ENCODE data around the gene GRAP2. TPM values are rescaled to one million over a fixed set of nuclear protein-coding genes. Genes with fewer than 3 reads are reported as not detected.

The GRAP2 gene
- total and polyA plus RNA-seq, 2 of the 8 experiments (the other 6 are each of a cell fraction or from before 2014, with no cell fraction given): 0.08 TPM; not detected in 1

DNA sequence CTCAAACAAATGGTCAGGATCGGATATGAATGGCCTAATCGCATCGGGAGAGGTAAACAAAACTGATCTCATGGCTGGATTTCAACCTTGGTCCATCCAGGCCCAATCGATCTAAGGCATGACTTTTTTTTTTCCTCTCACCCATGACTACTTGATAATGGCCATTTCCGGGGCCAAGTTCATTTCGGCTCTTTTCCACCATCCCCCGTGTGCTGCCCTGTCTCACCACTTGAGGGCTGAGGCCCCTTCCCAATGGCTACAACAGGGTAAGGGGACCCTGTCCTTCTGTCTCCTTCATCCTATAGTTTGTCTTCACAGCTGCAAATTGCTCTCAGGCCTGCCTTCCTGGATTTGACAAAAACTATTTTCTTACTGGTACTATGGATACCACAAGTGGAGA, 26.7 kb downstream of the GRAP2 start:
- H3K23ac ChIP-seq (ENCODE audit: insufficient read length): no peak overlapping the region
- peaks cover 0 to 2% (median 0%) of the 10 kb centered on the region in 4 experiments; a peak in 2 of 7 replicates for H3K4me1 ChIP-seq (replicated peaks in 1 of 4; ENCODE audit: control insufficient read depth in 3 of 4, insufficient read depth in 4 of 4, low read length in 3 of 4)
- no peak overlapping the region for H4K5ac ChIP-seq (ENCODE audit: insufficient read length, low read depth, low read length)
- H3K23me2 ChIP-seq (ENCODE audit: low read depth, low read length): no peaks in the 10 kb centered on the region
- no peak overlapping the region for H3K14ac ChIP-seq (ENCODE audit: insufficient read length)
- no peak overlapping the region for H3K9ac ChIP-seq (replicated peaks in 1 of 4; ENCODE audit: extremely low read depth in 1 of 4, low read depth in 3 of 4, low read length in 3 of 4)
- no peak overlapping the region for H2BK20ac ChIP-seq (ENCODE audit: low read length)
- no peaks in the 10 kb centered on the region for H3K36me3 ChIP-seq (ENCODE audit: control insufficient read depth in 2 of 4, insufficient read depth in 4 of 4, low read length in 3 of 4)
- H2BK120ac ChIP-seq (replicated peaks; ENCODE audit: low read depth, low read length): no peak overlapping the region
- no peak overlapping the region for H3K4ac ChIP-seq (replicated peaks; ENCODE audit: insufficient read length, low read depth, low read length)
- no peaks in the 10 kb centered on the region for H3K79me1 ChIP-seq (ENCODE audit: low read depth, low read length)
- no peak overlapping the region for H2BK15ac ChIP-seq (ENCODE audit: low read length)
- H2AFZ ChIP-seq (ENCODE audit: low read length): no peak overlapping the region
- peak; percentile 28 for FAIRE-seq
- no peak overlapping the region for H3K56ac ChIP-seq (replicated peaks; ENCODE audit: insufficient read length, low read depth, low read length)
- H3K4me3 ChIP-seq (ENCODE audit: extremely low read depth in 1 of 4, insufficient read depth in 2 of 4, low read depth in 3 of 4, low read length in 4 of 4): no peak overlapping the region
- no peak overlapping the region for H3K27ac ChIP-seq (ENCODE audit: low read depth, low read length)
- no peak overlapping the region for H2BK12ac ChIP-seq (ENCODE audit: low read depth, low read length)
- H4K20me1 ChIP-seq (replicated peaks in 1 of 2; ENCODE audit: control insufficient read depth in 1 of 2, insufficient read depth in 2 of 2, low read length in 2 of 2): no peaks in the 10 kb centered on the region
- CTCF ChIA-PET (ENCODE audit: partially characterized antibody): interaction anchor here (0.8 to 10.1 kb wide), 12 partner anchors 26 to 392 kb away, joined by 3 to 119 read pairs (median 4); no protein-coding TSS in a partner anchor
- H3K27me3 ChIP-seq (replicated peaks in 1 of 4; ENCODE audit: control insufficient read depth in 3 of 4, extremely low read depth in 1 of 4, insufficient read depth in 3 of 4, low read length in 3 of 4): peaks cover 0 to 2% (median 0%) of the 10 kb centered on the region in 4 experiments; a peak in 1 of 7 replicates
- H3K18ac ChIP-seq (ENCODE audit: extremely low read depth, low read length): no peak overlapping the region
- no peak overlapping the region for H4K91ac ChIP-seq (replicated peaks; ENCODE audit: insufficient read length, low read length)
- no peak overlapping the region for H3K4me2 ChIP-seq (ENCODE audit: insufficient read depth in 1 of 2, low read depth in 2 of 2, low read length in 2 of 2)
- no peaks in the 10 kb centered on the region for H3K9me3 ChIP-seq (ENCODE audit: insufficient read depth in 2 of 2, low read depth in 1 of 2, low read length in 1 of 2)
- no peak overlapping the region for H2AK5ac ChIP-seq (ENCODE audit: low read depth, low read length)
- no peaks in the 10 kb centered on the region for H3K79me2 ChIP-seq (ENCODE audit: control insufficient read depth in 1 of 2, insufficient read depth in 2 of 2, low read length in 2 of 2)
- 77% methylated on average over 7 of the region's 7 CpGs; no CpG with 5 or more reads in 1 of the 2 experiments for WGBS, 2 experiments (ENCODE audit: extremely low coverage in 1 of 2, insufficient coverage in 1 of 2, insufficient read length in 1 of 2, insufficient replicate concordance in 2 of 2, low coverage in 1 of 2, low lambda C conversion rate in 2 of 2, missing lambda C conversion rate in 1 of 2)
- POLR2A ChIA-PET (ENCODE audit: partially characterized antibody): no interaction called here
- DNase-seq (ENCODE audit: low read depth in 1 of 2, low spot score in 2 of 2): peak in 1 of 2 experiments; percentile 53
- no peak overlapping the region for H2BK5ac ChIP-seq (ENCODE audit: low read depth, low read length)
- no peak overlapping the region for H4K8ac ChIP-seq (ENCODE audit: extremely low read depth, insufficient read depth, low read length)
- no peak for TF ChIP-seq ASH2L (IDR thresholded peaks at IDR 0.05; ENCODE audit: low read length)
- TF ChIP-seq YY1 (IDR thresholded peaks at IDR 0.05; ENCODE audit: low read depth, low read length): 0 out of 2 replicates have a peak, but pooled peaks have one; percentile 45
- TF ChIP-seq BACH1 (IDR thresholded peaks at IDR 0.05; ENCODE audit: low read length): no peak
- peak; percentile 63 to 74 for TF ChIP-seq RAD21 (IDR thresholded peaks at IDR 0.05 in 1 of 2, conservative IDR thresholded peaks at IDR 0.05 in 1 of 2; ENCODE audit: low read depth in 2 of 2, low read length in 2 of 2)
- TF ChIP-seq, protein P1, sequence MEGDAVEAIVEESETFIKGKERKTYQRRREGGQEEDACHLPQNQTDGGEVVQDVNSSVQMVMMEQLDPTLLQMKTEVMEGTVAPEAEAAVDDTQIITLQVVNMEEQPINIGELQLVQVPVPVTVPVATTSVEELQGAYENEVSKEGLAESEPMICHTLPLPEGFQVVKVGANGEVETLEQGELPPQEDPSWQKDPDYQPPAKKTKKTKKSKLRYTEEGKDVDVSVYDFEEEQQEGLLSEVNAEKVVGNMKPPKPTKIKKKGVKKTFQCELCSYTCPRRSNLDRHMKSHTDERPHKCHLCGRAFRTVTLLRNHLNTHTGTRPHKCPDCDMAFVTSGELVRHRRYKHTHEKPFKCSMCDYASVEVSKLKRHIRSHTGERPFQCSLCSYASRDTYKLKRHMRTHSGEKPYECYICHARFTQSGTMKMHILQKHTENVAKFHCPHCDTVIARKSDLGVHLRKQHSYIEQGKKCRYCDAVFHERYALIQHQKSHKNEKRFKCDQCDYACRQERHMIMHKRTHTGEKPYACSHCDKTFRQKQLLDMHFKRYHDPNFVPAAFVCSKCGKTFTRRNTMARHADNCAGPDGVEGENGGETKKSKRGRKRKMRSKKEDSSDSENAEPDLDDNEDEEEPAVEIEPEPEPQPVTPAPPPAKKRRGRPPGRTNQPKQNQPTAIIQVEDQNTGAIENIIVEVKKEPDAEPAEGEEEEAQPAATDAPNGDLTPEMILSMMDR (IDR thresholded peaks at IDR 0.05; ENCODE audit: control extremely low read depth in 1 of 3, insufficient read depth in 1 of 3, low read depth in 1 of 3, low read length in 3 of 3): peak; percentile 65 to 83 (median 79)
- TF ChIP-seq HDAC6 (IDR thresholded peaks at IDR 0.05; ENCODE audit: low read depth, low read length): no peak
- no peak for TF ChIP-seq SUZ12 (IDR thresholded peaks at IDR 0.05; ENCODE audit: low read length)
- no peak for TF ChIP-seq SP4 (IDR thresholded peaks at IDR 0.05; ENCODE audit: low read length)

Measured in H1 (cell line).